ENCODE measurements around the gene SLC38A11. TPM values are rescaled to one million over a fixed set of nuclear protein-coding genes. Genes with fewer than 3 reads are reported as not detected.

SLC38A11 gene
- not detected in 5 replicates for total RNA-seq (2022; extraction: Qiagen RNA extraction)

DNA sequence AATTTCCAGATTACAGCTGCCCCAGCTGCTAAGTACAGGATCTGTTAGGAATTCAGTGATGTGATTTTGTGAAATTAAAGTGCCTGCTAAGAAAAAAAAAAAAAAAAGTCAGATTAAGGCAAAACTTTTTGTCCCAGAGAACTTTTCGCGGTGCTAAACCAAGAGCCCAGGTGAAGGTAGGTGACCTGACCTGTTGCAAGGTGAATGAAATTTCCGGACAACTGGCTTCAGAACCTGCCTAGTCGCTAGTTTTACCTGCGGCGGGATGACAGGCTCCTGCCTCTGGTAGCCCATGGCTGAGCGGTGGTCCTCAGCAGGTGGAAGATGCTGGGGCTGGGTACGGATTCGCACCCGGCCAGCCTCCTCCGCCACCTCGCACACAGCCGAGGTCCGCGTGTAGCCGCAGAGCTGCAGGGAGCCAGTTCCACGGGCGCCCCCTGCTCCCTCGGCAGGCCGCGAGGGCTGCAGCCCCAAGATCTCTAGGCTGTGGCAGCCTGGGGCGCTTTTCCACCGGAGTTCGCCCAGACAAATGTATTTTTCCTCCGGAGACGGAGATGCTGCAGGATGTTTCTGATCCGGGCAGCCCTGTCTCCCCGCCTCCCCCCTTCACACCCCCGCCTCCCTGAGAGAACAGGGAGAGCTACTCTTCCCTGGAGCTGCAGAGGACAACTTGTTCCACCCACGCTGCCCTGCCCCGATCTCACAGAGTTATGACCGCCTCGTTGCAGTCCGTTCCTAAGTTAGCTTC lies at the start of gene SLC38A11:
Gene SLC38A11 (minus strand): TSS at position 572 of the 748 bp plus-strand sequence. CDS start 278 bp downstream, at position 294.

Other genes starting within 250 kb of the SLC38A11 start
- 2.9 to 4.5 TPM (median 3.9 TPM) in 5 replicates for gene COBLL1, start 113.7 kb downstream of the SLC38A11 start, total RNA-seq (2022; extraction: Qiagen RNA extraction)
- 0.01 TPM in 2 of 5 replicates, not detected in the others for gene SCN3A, start 248.5 kb upstream of the SLC38A11 start, total RNA-seq (2022; extraction: Qiagen RNA extraction)